Mesenchymal stem cell (in vitro differentiated cells and primary cell): ENCODE results near the gene PARD3B.

Experiments used
- DNase-seq: peaks from one replicate; pipeline ENCODE4 v3.0.0-alpha.2; 2013
- H2AFZ ChIP-seq: one replicate; pipeline ENCODE4 v1.6.1; 2013; ENCODE audit warnings: low read depth, mild to moderate bottlenecking, control low read depth, inconsistent platforms, low read length, moderate library complexity
- H2AK5ac ChIP-seq: 2 replicates; pipeline ENCODE4 v1.6.1; 2013; ENCODE audit warnings: low read length, moderate library complexity, mild to moderate bottlenecking, inconsistent platforms; ENCODE audit not compliant: severe bottlenecking
- H2BK120ac ChIP-seq: one replicate; pipeline ENCODE4 v1.6.1; 2013; ENCODE audit warnings: low read depth, mild to moderate bottlenecking, inconsistent platforms, low read length, moderate library complexity
- H2BK12ac ChIP-seq, 2 experiments: one replicate each; pipeline ENCODE4 v1.6.1; 2013; ENCODE audit warnings: inconsistent platforms in 2 of 2, low read length in 2 of 2, mild to moderate bottlenecking in 2 of 2, moderate library complexity in 2 of 2, control low read depth in 1 of 2
- H2BK15ac ChIP-seq: one replicate; pipeline ENCODE4 v1.6.1; 2013; ENCODE audit warnings: mild to moderate bottlenecking, low read depth, inconsistent platforms; ENCODE audit not compliant: poor library complexity, severe bottlenecking
- H2BK5ac ChIP-seq: 2 replicates; pipeline ENCODE4 v1.6.1; 2013; ENCODE audit warnings: low read depth, mild to moderate bottlenecking, low read length, control low read depth, inconsistent platforms; ENCODE audit not compliant: poor library complexity, severe bottlenecking
- H3K14ac ChIP-seq, 2 experiments: one replicate each; pipeline ENCODE4 v1.6.1; 2013; ENCODE audit warnings: inconsistent platforms in 2 of 2, low read length in 2 of 2, control low read depth in 1 of 2, mild to moderate bottlenecking in 1 of 2, moderate library complexity in 1 of 2
- H3K18ac ChIP-seq, 2 experiments: one replicate each; pipeline ENCODE4 v1.6.1; 2013; ENCODE audit warnings: inconsistent platforms in 2 of 2, low read length in 2 of 2, control low read depth in 1 of 2, low read depth in 1 of 2, mild to moderate bottlenecking in 1 of 2
- H3K23ac ChIP-seq, 2 experiments: one replicate each; pipeline ENCODE4 v1.6.1; 2013; ENCODE audit warnings: inconsistent platforms in 2 of 2, low read length in 2 of 2, mild to moderate bottlenecking in 2 of 2, moderate library complexity in 2 of 2, control low read depth in 1 of 2
- H3K27ac ChIP-seq: 2 replicates; pipeline ENCODE4 v1.5.1; 2013; ENCODE audit warnings: mild to moderate bottlenecking, moderate library complexity, low read length, control low read depth, inconsistent platforms; ENCODE audit not compliant: poor library complexity, severe bottlenecking
- H3K27me3 ChIP-seq, 2 experiments: 2 replicates each; pipeline versions ENCODE4 v1.6.1 to v1.7.0; 2013; ENCODE audit warnings: low read length in 2 of 2, mild to moderate bottlenecking in 2 of 2, moderate library complexity in 2 of 2, control low read depth in 1 of 2, inconsistent platforms in 1 of 2; ENCODE audit not compliant: control insufficient read depth in 1 of 2, insufficient read depth in 1 of 2
- H3K36me3 ChIP-seq, 2 experiments: 2 replicates each; pipeline versions ENCODE4 v1.6.1 to v1.7.0; 2013; ENCODE audit warnings: low read length in 2 of 2, control low read depth in 1 of 2, inconsistent platforms in 1 of 2, low read depth in 1 of 2, mild to moderate bottlenecking in 1 of 2; ENCODE audit not compliant: insufficient read depth in 2 of 2, control insufficient read depth in 1 of 2
- H3K4ac ChIP-seq, 2 experiments: one replicate each; pipeline ENCODE4 v1.6.1; 2013; ENCODE audit warnings: inconsistent platforms in 2 of 2, low read length in 2 of 2, mild to moderate bottlenecking in 2 of 2, moderate library complexity in 2 of 2, control low read depth in 1 of 2, low read depth in 1 of 2
- H3K4me1 ChIP-seq: 2 replicates; pipeline ENCODE4 v1.6.1; 2013; ENCODE audit warnings: low read depth, low read length, control low read depth; ENCODE audit not compliant: control insufficient read depth, insufficient read depth
- H3K4me2 ChIP-seq: 2 replicates; pipeline ENCODE4 v1.6.1; 2013; ENCODE audit warnings: low read length, mild to moderate bottlenecking, inconsistent platforms; ENCODE audit not compliant: poor library complexity, severe bottlenecking
- H3K4me3 ChIP-seq, 2 experiments: 2 replicates each; pipeline versions ENCODE4 v1.5.1 to v1.7.0; 2013; ENCODE audit warnings: low read length in 2 of 2, mild to moderate bottlenecking in 2 of 2, control low read depth in 1 of 2, low read depth in 1 of 2; ENCODE audit not compliant: insufficient read depth in 1 of 2
- H3K79me1 ChIP-seq: replicated peaks from 2 replicates; pipeline ENCODE4 v1.6.1; 2013; ENCODE audit warnings: mild to moderate bottlenecking, control low read depth, low read length, inconsistent platforms; ENCODE audit not compliant: poor library complexity, severe bottlenecking
- H3K9ac ChIP-seq: 2 replicates; pipeline ENCODE4 v1.7.0; 2013; ENCODE audit warnings: mild to moderate bottlenecking, low read length, moderate library complexity
- H3K9me3 ChIP-seq: 2 replicates; pipeline ENCODE4 v1.7.0; 2013; ENCODE audit warnings: mild to moderate bottlenecking, low read length; ENCODE audit not compliant: control insufficient read depth
- H4K8ac ChIP-seq: one replicate; pipeline ENCODE4 v1.6.1; 2013; ENCODE audit warnings: inconsistent platforms, mild to moderate bottlenecking, low read length, moderate library complexity
- H4K91ac ChIP-seq: one replicate; pipeline ENCODE4 v1.6.1; 2013; ENCODE audit warnings: mild to moderate bottlenecking, low read length, inconsistent platforms
- WGBS: methylation state at CpG from one replicate; pipeline ENCODE4 v1.1.7; 2013; ENCODE audit warnings: mixed read lengths; 5-methylcytosine and 5-hydroxymethylcytosine counted together

PARD3B gene

GRCh38 chr2:204775766-204776165 lies 230.5 kb downstream of the PARD3B start:
- DNase-seq, result no peak
- Histone ChIP-seq H2BK5ac (no peak overlapping the region), H3K79me1 (peaks cover 12% of the 10 kb centered on the region), H2BK120ac (no peak overlapping the region), H2BK12ac (no peak overlapping the region), H3K27ac (no peak overlapping the region), H3K23ac (no peak overlapping the region), H3K18ac (no peak overlapping the region), H2AFZ (no peak overlapping the region), H2BK15ac (no peak overlapping the region), H3K36me3 (no peaks in the 10 kb centered on the region), H3K14ac (no peak overlapping the region), H3K9me3 (no peaks in the 10 kb centered on the region), H3K4ac (no peak overlapping the region), H4K8ac (no peak overlapping the region), H3K4me2 (no peak overlapping the region), H2AK5ac (no peak overlapping the region), H3K27me3 (no peaks in the 10 kb centered on the region), H3K9ac (no peak overlapping the region), H3K4me1 (no peaks in the 10 kb centered on the region), H4K91ac (no peak overlapping the region), H3K4me3 (no peak overlapping the region)

DNA sequence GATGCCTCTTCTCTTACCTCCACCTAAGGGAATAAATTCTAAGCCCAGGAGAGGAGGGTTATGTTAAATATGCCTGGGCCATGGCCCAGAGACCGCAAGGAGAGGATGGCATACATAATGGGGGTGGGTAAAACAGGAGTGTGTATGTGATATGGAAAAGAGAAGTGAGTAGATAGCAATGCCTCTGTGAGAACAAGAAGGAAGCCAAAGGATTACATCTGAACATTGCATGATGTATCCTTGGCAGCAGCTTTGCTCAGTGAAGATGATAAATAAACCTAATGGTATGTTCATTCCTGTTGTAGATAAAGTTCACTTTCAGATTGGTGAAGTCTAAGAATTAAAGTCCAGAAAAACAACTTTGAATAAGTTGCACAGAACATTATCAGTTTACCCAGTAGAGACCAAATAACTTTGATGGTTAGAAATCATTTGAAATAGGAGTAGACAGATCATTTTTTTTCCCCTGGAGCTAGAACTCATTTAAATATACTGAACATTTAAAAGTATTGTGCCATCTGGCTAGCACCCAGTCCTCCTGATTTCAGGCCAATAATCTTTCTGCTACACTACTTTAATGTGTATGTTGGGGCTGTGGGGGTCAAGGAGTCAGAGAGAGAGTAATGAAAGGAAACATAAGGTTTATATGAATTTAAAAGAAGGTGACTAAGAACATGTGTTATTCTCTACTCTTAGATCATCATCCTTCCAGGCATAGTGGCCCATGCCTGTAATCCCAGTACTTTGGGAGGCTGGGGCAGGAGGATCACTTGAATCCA lies 231.7 kb downstream of the PARD3B start:
- Histone ChIP-seq H3K4me1 (no peaks in the 10 kb centered on the region), H2BK5ac (no peak overlapping the region), H3K79me1 (peaks cover 10% of the 10 kb centered on the region), H3K27me3 (no peaks in the 10 kb centered on the region), H3K14ac (no peak overlapping the region), H2BK12ac (no peak overlapping the region), H2BK120ac (no peak overlapping the region), H3K23ac (no peak overlapping the region), H2AFZ (no peak overlapping the region), H2BK15ac (no peak overlapping the region), H4K91ac (no peak overlapping the region), H2AK5ac (no peak overlapping the region), H3K9ac (no peak overlapping the region), H4K8ac (no peak overlapping the region), H3K4ac (no peak overlapping the region), H3K4me2 (no peak overlapping the region), H3K4me3 (no peak overlapping the region), H3K9me3 (no peaks in the 10 kb centered on the region), H3K36me3 (no peaks in the 10 kb centered on the region), H3K18ac (no peak overlapping the region), H3K27ac (no peak overlapping the region)
- 94% methylated on average over 1 of the region's 1 CpG for WGBS
- peak; percentile 10 for DNase-seq

- no peak overlapping the region for H2BK120ac ChIP-seq
- H3K4me2 ChIP-seq, result no peak overlapping the region
- H3K23ac ChIP-seq, result no peak overlapping the region
- no peak overlapping the region for H3K4ac ChIP-seq
- no peak overlapping the region for H3K18ac ChIP-seq
- H2AK5ac ChIP-seq, result no peak overlapping the region
- H3K4me1 ChIP-seq, result no peaks in the 10 kb centered on the region
- H3K9me3 ChIP-seq, result no peaks in the 10 kb centered on the region
- H3K9ac ChIP-seq, result no peak overlapping the region
- no peak overlapping the region for H2BK15ac ChIP-seq
- no peaks in the 10 kb centered on the region for H3K27me3 ChIP-seq
- H2BK12ac ChIP-seq, result no peak overlapping the region
- H4K8ac ChIP-seq, result no peak overlapping the region
- no peak overlapping the region for H3K27ac ChIP-seq
- no peak overlapping the region for H4K91ac ChIP-seq
- no peak overlapping the region for H2BK5ac ChIP-seq
- peaks cover 6% of the 10 kb centered on the region for H3K79me1 ChIP-seq
- H3K14ac ChIP-seq, result no peak overlapping the region
- DNase-seq, result no peak
- no peak overlapping the region for H2AFZ ChIP-seq
- no peak overlapping the region for H3K4me3 ChIP-seq
- no peaks in the 10 kb centered on the region for H3K36me3 ChIP-seq
These were observed 234.5 kb downstream of the PARD3B start for GRCh38 chr2:204779771-204780170.

GRCh38 chr2:204781941-204782340 lies 236.7 kb downstream of the PARD3B start:
- no peak overlapping the region for H3K14ac ChIP-seq
- no peaks in the 10 kb centered on the region for H3K27me3 ChIP-seq
- H2AK5ac ChIP-seq, result no peak overlapping the region
- no peak overlapping the region for H2BK120ac ChIP-seq
- H3K79me1 ChIP-seq, result peaks cover 6% of the 10 kb centered on the region
- H2BK5ac ChIP-seq, result no peak overlapping the region
- no peak overlapping the region for H2AFZ ChIP-seq
- no peak overlapping the region for H3K4me3 ChIP-seq
- no peak overlapping the region for H3K23ac ChIP-seq
- no peak overlapping the region for H3K18ac ChIP-seq
- H4K8ac ChIP-seq, result no peak overlapping the region
- H2BK15ac ChIP-seq, result no peak overlapping the region
- H3K27ac ChIP-seq, result no peak overlapping the region
- no peaks in the 10 kb centered on the region for H3K9me3 ChIP-seq
- H4K91ac ChIP-seq, result no peak overlapping the region
- H3K9ac ChIP-seq, result no peak overlapping the region
- no peak overlapping the region for H3K4ac ChIP-seq
- no peaks in the 10 kb centered on the region for H3K4me1 ChIP-seq
- no peak overlapping the region for H2BK12ac ChIP-seq
- no peak overlapping the region for H3K4me2 ChIP-seq
- WGBS, result 80% methylated on average over 1 of the region's 1 CpG
- no peaks in the 10 kb centered on the region for H3K36me3 ChIP-seq
- DNase-seq, result no peak
